ENCODE results near the gene DIP2C. TPM values are rescaled to one million over a fixed set of nuclear protein-coding genes. Genes with fewer than 3 reads are reported as not detected.

DIP2C gene
- total RNA-seq, 1 experiment from 2014 or later, result 11.0 TPM

GRCh38 chr10:598415-599170 is 90.9 kb downstream of the DIP2C start:
- Mint-ChIP-seq H3K36me3 (no peaks in the 10 kb centered on the region), H3K27me3 (ENCODE audit: low read depth) (no peaks in the 10 kb centered on the region), H3K9me3 (no peaks in the 10 kb centered on the region), H3K27ac (no peak overlapping the region), H3K4me1 (peaks cover 32% of the 10 kb centered on the region), H3K4me3 (no peak overlapping the region)
- DNase-seq (ENCODE audit: low spot score), result no peak
- ChIA-PET CTCF (no interaction called here), POLR2A (interaction anchor here (0.6 kb wide), 1 partner anchor 128 kb away, joined by 4 read pairs; no protein-coding TSS in a partner anchor)
- peak; percentile 75 for ATAC-seq
- TF ChIP-seq, protein P1, sequence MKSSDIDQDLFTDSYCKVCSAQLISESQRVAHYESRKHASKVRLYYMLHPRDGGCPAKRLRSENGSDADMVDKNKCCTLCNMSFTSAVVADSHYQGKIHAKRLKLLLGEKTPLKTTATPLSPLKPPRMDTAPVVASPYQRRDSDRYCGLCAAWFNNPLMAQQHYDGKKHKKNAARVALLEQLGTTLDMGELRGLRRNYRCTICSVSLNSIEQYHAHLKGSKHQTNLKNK (CRISPR knock-in tag; IDR thresholded peaks at IDR 0.05), result no peak
- TF ChIP-seq MXD4 (CRISPR knock-in tag; IDR thresholded peaks at IDR 0.05; ENCODE audit: borderline replicate concordance) (no peak), ATF3 (CRISPR knock-in tag; conservative IDR thresholded peaks at IDR 0.05) (no peak), GABPB1 (CRISPR knock-in tag; IDR thresholded peaks at IDR 0.05) (no peak), ZNF219 (CRISPR knock-in tag; IDR thresholded peaks at IDR 0.05; ENCODE audit: borderline replicate concordance) (no peak), E2F5 (CRISPR knock-in tag; IDR thresholded peaks at IDR 0.05) (no peak), NFATC4 (CRISPR knock-in tag; IDR thresholded peaks at IDR 0.05) (no peak), CDX4 (CRISPR knock-in tag; IDR thresholded peaks at IDR 0.05; ENCODE audit: borderline replicate concordance) (no peak), E2F4 (CRISPR knock-in tag; IDR thresholded peaks at IDR 0.05; ENCODE audit: borderline replicate concordance, low read depth) (no peak), RELA (CRISPR knock-in tag; IDR thresholded peaks at IDR 0.05; ENCODE audit: borderline replicate concordance) (no peak), TEAD4 (CRISPR knock-in tag; IDR thresholded peaks at IDR 0.05) (no peak), NR3C1 (CRISPR knock-in tag; conservative IDR thresholded peaks at IDR 0.05; ENCODE audit: low read depth) (no peak), CREB1 (CRISPR knock-in tag; IDR thresholded peaks at IDR 0.05) (no peak)
- TF ChIP-seq, protein P2, sequence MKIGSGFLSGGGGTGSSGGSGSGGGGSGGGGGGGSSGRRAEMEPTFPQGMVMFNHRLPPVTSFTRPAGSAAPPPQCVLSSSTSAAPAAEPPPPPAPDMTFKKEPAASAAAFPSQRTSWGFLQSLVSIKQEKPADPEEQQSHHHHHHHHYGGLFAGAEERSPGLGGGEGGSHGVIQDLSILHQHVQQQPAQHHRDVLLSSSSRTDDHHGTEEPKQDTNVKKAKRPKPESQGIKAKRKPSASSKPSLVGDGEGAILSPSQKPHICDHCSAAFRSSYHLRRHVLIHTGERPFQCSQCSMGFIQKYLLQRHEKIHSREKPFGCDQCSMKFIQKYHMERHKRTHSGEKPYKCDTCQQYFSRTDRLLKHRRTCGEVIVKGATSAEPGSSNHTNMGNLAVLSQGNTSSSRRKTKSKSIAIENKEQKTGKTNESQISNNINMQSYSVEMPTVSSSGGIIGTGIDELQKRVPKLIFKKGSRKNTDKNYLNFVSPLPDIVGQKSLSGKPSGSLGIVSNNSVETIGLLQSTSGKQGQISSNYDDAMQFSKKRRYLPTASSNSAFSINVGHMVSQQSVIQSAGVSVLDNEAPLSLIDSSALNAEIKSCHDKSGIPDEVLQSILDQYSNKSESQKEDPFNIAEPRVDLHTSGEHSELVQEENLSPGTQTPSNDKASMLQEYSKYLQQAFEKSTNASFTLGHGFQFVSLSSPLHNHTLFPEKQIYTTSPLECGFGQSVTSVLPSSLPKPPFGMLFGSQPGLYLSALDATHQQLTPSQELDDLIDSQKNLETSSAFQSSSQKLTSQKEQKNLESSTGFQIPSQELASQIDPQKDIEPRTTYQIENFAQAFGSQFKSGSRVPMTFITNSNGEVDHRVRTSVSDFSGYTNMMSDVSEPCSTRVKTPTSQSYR (CRISPR knock-in tag; IDR thresholded peaks at IDR 0.05), result no peak
- TF ChIP-seq, protein P3, sequence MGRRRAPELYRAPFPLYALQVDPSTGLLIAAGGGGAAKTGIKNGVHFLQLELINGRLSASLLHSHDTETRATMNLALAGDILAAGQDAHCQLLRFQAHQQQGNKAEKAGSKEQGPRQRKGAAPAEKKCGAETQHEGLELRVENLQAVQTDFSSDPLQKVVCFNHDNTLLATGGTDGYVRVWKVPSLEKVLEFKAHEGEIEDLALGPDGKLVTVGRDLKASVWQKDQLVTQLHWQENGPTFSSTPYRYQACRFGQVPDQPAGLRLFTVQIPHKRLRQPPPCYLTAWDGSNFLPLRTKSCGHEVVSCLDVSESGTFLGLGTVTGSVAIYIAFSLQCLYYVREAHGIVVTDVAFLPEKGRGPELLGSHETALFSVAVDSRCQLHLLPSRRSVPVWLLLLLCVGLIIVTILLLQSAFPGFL (CRISPR knock-in tag; IDR thresholded peaks at IDR 0.05; ENCODE audit: borderline replicate concordance), result no peak

DNA sequence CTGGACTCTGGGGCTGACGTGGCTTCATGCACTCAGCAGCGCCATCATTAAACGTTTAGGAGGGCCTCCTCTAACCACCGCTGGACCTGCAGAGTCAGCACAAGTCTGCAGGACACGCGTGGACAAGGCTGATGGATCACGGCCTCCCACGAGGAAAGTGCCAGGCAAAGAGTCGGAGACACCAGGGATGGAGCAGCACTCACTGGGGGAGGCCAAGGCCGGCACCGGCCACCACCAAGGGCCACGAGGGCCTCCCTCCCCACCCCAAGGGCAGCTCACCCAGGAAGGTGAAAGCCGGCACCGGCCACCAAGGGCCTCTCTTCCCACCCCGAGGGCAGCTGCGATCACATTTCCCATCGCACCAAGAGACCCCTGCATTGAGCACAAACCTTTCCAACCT is 91.5 kb downstream of the DIP2C start:
- H3K4me3 Mint-ChIP-seq, result no peak overlapping the region
- H3K36me3 Mint-ChIP-seq, result no peaks in the 10 kb centered on the region
- ChIA-PET CTCF (no interaction called here), POLR2A (no interaction called here)
- H3K4me1 Mint-ChIP-seq, result peaks cover 28% of the 10 kb centered on the region
- no peak for ATAC-seq
- H3K27ac Mint-ChIP-seq, result no peak overlapping the region
- no peaks in the 10 kb centered on the region for H3K9me3 Mint-ChIP-seq
- no peaks in the 10 kb centered on the region for H3K27me3 Mint-ChIP-seq (ENCODE audit: low read depth)
- DNase-seq (ENCODE audit: low spot score), result no peak
- TF ChIP-seq ESRRA (CRISPR knock-in tag; IDR thresholded peaks at IDR 0.05; ENCODE audit: borderline replicate concordance), result no peak
- no peak for TF ChIP-seq HMGXB4 (CRISPR knock-in tag; IDR thresholded peaks at IDR 0.05)
- no peak for TF ChIP-seq HMGA2 (CRISPR knock-in tag; IDR thresholded peaks at IDR 0.05)
- no peak for TF ChIP-seq USF1 (CRISPR knock-in tag; IDR thresholded peaks at IDR 0.05)
- no peak for TF ChIP-seq JUN (CRISPR knock-in tag; IDR thresholded peaks at IDR 0.05)
- TF ChIP-seq, protein P2 (CRISPR knock-in tag; IDR thresholded peaks at IDR 0.05), result no peak
- TF ChIP-seq TCF7 (CRISPR knock-in tag; IDR thresholded peaks at IDR 0.05; ENCODE audit: low read depth), result no peak

Data from WTC11 (cell line).